Limb (tissue), 2 donors: ENCODE data around the gene NCF2.

Experiments used
- DNase-seq, 2 donors: peaks; one replicate each; pipeline ENCODE4 v3.0.0-alpha.2; 2016; ENCODE audit errors: extremely low spot score in 2 of 2

The NCF2 gene

DNA sequence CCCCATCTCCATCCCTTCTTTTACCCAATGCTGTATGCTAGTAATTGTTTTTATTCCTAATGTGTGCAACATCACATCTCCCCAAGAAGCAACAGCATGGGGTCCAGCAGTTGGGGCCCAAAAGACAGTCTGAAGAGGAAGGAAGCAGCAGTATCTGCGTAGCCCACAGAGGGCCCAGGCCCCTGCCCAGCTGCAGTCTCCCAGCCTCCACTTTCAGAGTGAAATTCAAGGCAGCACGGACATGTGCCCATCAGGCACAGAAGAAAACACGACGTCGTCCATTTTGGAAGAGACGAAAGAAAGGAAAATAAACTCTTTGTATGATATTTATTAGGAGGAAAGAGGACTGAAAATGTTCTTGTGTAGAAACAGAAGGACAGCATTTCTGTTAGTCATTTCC is 37.4 kb downstream of the NCF2 start:
- no peak for DNase-seq

DNA sequence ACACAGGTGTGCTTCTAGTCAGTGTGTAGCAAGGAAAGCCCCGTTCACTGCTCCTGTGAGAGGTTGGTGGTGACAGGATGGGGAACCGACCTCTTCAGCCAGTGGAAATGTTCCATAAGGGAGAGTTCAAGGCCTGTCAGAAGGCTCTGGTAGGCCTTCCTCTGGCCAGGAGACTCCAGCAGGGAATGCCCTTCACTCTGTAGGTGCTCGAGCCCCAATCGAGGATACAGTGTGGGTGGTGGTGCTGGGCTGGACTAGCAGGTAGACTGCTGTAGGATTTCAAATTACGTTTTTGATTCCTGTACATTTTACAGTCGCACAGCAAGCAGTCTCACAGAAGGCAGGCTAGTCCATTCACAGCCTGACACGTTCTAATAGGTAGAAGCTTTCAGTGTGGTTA is 37.8 kb downstream of the NCF2 start:
- DNase-seq: no peak

DNA sequence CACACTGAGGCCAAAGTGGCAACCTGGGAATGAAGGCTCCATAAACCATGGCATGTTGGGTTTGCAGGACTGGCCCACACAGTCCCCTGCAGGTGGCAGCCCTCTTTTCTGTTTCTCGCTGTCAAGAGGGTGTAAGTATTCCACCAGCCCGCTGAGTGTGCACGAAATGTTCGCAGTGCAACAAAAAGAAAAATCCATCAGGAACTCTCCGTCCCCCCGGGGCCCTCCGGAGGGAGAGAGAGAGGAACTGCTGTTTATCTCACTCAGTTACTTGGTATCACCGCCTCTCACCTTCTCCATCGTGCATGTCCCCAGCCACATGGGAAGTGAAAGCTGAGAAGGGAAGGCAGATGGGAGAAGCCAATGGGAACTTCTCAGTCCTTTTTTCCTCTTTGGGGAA is 38.3 kb downstream of the NCF2 start:
- no peak for DNase-seq

DNA sequence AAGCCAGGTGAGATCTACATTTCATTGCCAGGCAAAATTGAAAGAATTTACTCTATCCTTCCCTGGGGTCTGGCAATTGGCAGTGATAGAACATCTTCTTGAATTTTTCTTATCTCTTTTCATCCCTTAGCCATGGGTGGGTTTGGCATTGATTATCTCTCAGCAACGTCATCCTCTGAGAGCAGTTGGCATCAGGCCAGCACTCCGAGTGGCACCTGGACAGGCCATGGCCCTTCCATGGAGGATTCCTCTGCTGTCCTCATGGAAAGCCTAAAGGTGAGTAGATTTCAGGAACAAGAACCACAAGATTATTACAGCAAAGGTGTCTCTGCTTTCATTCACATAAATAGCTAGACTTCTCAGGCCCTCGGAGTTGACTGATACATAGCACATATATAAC is 39.3 kb downstream of the NCF2 start:
- no peak for DNase-seq

DNA sequence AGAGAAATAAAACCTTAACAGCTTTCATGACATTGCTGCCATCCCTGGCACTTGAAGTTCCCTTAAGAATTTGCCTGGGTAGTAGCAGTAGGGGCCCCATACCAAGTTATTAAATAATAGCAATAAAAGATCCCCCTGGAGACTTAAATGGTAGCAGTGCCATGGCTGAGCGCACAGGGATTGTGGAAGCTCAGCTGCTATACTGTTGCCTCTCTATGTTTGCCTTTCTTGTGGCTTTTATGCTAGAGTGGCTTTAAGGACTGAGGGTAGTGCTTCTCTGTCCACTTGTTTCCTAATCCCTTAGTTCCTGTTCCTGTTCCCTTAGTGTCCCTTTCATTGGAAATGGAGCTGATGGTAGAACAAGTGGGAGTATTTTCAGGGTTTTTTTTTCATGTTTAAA is 42.1 kb downstream of the NCF2 start:
- DNase-seq: no peak

DNA sequence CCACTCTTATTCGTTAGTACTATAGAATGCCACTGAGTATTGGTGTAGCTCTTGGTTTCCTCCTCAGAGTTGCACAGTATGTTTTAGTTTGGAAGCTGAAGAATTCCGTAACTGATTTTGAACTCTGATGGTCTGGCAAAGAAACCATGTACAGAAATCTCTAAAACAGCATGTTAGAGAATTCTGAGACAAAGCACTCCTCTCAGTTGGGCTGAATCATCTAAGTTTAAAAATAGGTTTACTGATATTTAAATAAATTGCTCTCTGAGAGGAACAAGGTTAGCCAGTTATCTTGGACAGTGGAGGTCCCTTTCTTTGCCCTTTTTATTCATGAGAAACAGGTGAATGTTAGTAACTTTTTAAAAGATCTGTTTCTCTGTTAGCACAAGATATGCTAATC is 43.8 kb downstream of the NCF2 start:
- no peak for DNase-seq

DNA sequence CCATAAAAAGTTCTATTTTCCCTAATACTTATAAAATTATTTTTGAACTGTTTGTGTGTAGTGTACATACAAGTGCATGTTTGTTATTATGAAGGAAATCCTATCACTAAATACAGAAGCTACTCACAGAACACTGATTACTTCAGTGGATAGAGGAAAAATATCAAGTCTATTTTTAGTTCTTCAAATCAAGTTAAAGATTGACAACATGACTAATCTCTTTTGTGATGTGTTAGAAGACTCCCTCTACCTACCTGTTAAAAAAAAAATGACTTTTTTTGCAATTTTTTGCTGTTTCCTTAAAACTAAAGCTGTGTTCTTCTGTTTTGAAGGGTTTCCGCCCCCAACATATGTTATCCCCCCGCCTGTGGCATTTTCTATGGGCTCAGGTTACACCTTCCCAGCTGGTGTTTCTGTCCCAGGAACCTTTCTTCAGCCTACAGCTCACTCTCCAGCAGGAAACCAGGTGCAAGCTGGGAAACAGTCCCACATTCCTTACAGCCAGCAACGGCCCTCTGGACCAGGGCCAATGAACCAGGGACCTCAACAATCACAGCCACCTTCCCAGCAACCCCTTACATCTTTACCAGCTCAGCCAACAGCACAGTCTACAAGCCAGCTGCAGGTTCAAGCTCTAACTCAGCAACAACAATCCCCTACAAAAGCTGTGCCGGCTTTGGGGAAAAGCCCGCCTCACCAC is 45.5 kb downstream of the NCF2 start:
- peak; percentile 9 to 42 for DNase-seq

DNA sequence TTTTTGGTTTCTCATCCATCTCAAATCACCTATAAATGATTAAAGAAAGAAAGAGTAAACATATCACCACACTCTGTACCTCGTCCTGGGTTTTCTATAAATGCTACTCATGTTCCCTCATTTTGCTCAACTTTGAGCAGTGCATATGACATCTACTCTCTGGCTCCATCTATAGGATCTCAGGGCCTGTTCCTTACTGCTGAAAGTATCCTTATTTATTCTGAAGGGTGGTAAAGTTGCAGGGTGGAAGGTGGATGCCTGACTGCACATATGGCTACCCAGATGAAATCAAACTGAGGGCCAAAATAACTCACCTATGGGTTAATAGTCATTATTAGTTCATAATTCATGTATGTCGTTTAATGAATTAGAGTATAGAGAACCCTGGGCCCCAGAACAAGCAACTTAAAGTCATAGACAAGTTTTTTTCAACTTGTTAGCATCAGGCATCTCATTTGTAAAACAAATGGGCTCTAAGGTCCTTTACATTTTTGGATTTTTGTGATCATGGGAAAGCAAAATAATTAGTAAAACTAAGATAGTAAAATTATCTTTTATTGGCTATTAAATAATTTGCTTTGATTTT is 46.5 kb downstream of the NCF2 start:
- peak in 1 of 2 donors; percentile 65 for DNase-seq

DNA sequence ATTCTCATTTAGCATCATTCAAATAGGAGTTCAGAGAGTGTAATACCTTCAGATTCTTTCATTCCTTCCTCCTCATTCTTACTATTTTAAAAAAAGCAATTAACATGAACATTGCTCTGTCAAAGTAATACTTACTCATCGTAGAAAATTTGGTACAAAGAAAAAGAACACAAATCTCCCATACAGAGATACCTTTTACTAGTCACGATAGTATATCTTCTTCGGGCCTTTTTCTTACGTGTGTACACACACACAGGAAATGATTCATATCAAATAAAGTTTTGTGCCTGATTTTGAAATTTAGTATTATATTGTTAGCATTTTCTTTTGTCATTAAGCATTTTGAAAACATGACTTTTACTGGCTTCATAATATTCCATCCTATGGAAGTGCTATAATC is 52.9 kb downstream of the NCF2 start:
- no peak for DNase-seq

DNA sequence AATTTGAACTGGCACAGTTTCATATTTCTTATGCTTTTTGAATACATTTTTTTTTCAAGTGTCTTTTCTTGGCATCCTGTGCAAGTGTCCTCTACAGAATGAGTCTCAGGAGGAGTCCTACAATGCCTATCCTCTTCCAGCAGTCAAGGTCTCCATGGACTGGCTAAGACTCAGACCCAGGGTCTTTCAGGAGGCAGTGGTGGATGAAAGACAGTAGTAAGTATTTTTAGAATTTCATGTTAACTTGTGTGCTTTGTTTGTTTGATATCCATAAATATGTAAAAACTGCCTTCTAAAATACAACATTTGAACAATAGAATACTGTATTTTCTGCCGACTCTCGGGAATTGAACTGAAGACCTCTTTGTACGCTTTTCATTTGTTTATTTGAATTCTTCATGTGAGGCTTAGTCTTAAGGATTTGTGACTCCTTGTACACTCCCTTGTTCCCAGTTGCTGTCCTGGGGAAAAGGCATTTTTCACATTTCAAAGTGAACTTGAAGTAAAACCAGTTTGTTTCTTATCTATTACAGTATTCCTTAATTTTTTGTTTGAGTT is 56.6 kb downstream of the NCF2 start:
- no peak for DNase-seq

DNA sequence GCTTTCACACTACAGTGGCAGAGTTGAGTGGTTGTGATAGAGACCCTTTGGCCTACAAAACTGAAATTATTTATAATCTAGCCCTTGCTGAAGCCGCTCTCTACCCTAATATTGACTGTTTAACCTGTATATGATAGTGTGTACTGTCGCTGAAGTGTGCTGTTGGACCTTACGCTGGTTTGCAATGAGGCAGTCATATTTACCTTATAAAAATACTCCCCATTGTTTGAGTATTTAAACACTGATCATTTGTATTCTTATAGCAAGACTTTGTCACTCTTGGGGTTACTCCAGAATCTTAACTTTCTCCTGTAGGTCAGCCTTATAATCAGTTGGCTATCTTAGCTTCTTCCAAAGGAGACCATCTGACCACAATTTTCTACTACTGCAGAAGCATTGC is 61.7 kb downstream of the NCF2 start:
- DNase-seq: no peak

DNA sequence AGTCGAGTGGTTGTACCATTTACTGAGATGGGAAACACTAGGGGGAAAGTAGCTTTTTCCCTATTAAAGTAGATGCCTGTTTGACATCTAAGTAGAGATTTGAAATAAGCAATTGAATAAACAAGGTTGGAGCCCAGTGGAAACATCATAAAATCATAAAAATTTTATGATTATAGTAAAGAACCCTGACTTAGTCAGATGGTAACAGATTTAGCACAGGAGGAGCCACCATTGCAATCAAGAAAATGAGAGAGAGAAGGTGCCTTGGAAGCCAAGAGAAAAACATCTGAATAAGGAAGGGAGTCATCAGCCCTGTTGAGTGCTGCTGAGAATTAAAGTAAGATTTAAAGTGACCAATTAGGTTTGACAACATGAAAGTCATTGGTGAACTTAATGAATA is 68.2 kb downstream of the NCF2 start:
- DNase-seq: no peak

DNA sequence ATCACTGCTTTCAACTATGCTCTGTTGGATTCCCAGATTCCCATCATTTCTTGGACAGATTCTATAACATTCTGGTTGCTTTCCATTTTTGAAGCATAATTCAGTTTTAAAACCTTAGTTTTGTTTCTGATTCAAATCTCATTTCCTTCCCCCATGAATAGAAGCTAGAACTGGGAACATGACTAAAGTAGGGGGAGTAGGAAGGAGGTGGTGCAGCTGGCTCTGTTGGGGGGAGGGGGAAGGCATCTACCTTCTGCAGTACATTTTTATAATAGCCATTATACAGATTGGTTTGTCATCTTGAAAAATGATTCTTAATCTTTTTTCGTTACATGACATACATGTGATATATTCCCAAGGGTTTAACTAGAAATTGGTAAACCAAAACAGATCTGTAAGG is 69.9 kb downstream of the NCF2 start:
- DNase-seq: no peak

DNA sequence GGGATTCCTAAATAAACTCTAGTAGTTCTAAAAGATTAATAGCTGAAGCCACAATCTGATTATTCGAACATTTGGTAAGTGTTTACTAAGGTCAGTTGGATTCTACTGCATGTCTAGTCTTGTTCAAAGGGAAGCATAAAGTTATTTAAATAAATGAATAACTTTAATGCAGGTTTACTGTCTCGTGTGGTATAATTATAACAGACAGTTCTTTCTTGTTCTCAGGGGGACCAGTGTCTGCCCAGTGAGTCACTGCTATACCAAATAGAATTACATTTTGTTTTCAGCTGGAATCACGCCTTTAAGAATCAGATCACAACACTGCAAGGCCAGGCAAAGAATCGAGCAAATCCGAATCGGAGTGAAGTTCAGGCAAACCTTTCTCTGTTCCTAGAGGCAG is 72.9 kb downstream of the NCF2 start:
- DNase-seq: no peak

DNA sequence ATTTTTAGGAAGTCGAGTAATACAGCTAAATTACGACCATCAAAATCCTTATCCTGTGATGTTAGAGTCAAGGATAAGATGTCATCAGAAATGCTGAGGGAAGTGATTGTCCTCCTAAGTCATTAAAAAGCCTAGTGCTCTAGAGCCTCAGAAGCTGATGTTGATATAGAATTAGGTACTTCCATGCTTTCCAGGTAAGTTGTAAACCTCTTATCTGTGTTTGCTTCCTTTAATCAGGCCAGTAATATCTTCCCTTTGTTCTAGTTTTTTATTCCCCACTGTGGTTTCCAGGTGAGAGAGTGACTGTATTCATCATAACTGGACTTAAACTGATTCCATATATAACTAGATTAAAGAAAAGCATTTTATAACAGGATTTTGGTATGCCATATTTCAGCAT is 73.5 kb downstream of the NCF2 start:
- DNase-seq: no peak

DNA sequence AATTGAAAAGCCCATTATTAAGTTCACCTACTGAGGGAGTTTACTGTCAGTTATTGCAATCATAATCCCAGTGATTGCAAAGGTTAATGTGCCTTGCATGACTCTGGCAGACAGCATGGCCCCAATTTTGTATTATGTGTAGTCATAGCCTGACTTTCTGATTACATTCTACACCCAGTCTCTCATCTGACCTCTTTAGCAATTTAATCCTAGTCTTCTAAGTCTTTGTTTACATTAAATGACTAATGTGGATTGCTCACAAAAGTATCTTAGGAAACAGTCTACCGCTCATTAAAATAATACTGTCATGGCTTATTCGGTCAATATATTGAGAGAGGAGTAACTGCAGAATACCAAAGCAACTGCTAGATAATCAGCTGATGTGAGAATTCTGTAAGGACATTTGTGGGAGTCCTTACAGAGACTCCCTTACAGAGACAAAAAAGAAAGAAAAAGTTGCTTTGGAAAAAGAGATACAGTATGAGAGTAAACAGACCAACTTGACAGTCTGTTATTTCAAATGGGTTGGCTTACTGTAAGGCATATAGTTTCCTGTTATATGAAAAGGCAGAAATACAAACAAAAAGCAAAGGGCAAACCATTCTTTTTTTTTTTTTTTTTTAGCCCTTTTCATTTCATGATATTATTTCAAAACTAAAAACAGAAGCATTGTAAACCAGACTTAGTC is 75.1 kb downstream of the NCF2 start:
- DNase-seq: no peak

DNA sequence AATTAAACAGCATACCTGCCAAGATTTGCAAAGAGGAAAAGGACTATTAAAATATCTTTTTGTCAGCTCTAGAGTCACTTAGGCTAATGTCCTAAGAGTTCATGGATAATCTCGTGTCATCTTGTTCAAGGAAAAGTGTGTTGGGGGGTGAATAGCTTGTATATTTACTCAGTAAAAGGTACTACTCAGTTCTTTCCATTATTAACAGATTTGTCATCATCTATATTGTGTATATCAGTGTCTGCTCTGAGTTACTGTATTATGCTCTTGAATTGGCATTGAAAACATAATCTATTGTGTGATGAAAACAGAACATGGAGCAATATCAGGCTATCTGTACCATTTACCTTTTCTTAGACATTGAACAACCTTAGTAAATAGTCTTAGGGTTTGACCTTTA is 76.0 kb downstream of the NCF2 start:
- no peak for DNase-seq

DNA sequence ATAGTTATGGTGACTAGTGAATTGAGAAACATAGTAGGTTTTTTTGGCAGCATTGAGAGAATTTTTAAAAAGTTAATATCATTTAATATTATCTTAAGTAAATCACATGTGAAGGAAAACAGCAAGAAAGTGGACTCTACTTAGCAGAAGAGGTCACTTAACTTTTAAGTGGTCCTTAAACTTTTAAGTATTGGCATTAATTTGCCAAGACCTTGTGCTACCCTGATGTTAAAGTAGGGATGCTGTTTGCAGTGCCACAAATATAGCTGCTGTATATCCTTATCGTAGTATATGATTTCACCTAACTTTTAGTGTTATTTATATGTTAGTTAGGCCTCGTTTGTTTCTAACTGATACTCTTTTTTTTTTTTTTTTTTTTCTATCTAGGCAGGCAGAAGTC is 77.8 kb downstream of the NCF2 start:
- DNase-seq: no peak

DNA sequence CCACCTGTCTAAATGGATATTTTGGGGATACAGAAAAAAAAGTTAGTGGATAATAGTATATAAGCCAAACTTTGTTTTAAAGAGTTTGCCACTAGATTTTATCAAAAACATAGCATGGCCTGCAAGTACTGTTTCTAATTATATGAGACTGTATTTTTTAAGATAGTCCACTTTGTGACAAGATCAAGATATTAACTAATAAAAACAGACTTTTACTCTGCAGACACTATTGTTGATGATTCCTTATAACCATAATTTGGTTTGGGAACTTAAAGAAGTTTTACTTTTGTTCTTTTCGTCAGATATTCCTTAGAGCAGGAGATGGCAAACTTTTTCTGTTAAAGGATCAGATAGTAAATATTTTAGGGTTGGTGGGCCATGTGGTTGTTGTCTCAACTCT is 81.6 kb downstream of the NCF2 start:
- no peak for DNase-seq

DNA sequence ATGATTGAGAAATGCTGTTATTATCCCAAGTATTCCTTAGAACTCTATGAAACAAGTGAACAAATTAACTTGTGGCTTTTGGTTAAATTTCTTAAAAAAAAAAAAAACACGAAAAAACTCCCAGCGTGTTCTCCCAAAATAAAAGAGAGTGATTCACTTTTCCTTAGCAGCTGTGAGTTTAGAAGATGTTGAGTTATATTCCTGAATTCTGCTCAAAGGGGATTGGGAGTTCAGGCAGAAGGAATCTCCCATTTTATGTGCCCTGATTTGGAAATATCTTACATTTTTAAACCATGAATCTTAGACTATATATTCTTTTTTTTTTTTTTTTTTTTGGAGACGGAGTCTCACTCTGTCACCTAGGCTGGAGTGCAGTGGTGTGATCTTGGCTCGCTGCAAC is 83.7 kb downstream of the NCF2 start:
- no peak for DNase-seq
